GM19397 (cell line): ENCODE measurements around the gene PTPRF.

Experiments
- ATAC-seq: cut with Tn5 transposase; IDR thresholded peaks from one replicate; pipeline ENCODE4 v1.9.1; 2021; ENCODE audit warnings: mild to moderate bottlenecking, moderate library complexity; ENCODE audit not compliant: unreplicated experiment

Gene PTPRF

DNA sequence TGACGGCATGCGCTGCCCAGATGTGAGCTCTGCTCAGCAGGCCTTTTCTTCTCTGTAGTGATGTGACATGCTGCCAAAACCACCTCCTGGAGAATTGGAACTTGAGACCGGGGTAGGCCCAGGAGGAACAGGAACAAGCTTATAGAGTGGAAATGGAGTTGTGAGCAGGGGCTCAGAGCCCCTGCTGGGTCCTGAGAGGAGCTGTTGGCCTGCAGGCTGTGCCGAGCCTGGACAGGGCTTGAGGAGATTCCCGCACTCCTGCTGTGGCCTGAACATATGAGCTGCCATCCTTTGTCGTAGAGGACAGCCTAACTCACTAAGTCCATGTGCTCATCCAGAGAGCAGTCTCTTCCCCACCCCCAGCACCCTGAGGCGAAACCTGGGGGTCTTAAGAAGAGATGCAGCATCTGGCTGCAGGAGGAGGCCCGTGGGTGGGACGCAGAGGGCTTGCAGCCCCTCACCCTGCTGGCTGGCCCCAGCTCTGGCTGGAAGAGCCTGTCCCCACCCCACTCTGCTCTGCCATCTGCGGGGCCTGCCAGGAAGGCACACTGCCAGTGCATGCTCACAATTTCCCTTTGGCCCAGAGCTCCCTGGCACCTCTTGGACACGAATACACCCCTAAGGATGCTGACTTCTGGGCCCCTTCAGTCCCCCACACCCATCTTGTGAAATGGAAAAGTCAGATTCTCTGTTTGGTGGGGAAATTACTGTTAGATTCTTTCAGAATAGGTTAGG, 42.5 kb downstream of the PTPRF start:
- ATAC-seq, result no peak

DNA sequence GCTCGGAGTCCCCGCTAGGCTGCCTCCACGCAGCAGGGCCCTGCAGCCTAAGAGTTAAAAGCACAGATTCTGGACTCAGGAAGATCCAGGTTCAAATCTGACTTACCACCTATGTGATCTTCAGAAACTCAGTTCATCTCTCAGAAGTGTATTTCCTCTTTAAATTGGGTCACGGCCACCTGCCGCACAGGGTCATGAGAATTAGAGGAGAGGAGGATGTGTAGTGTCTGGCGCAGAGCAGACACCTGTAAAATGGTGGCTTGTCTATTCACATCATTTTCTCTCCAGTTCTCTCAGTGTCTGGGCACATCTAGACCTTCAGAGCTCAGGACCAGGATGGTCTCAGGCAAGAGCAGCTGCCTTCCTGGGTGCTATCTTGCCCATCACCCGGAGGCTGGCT, 45.8 kb downstream of the PTPRF start:
- ATAC-seq, result no peak

DNA sequence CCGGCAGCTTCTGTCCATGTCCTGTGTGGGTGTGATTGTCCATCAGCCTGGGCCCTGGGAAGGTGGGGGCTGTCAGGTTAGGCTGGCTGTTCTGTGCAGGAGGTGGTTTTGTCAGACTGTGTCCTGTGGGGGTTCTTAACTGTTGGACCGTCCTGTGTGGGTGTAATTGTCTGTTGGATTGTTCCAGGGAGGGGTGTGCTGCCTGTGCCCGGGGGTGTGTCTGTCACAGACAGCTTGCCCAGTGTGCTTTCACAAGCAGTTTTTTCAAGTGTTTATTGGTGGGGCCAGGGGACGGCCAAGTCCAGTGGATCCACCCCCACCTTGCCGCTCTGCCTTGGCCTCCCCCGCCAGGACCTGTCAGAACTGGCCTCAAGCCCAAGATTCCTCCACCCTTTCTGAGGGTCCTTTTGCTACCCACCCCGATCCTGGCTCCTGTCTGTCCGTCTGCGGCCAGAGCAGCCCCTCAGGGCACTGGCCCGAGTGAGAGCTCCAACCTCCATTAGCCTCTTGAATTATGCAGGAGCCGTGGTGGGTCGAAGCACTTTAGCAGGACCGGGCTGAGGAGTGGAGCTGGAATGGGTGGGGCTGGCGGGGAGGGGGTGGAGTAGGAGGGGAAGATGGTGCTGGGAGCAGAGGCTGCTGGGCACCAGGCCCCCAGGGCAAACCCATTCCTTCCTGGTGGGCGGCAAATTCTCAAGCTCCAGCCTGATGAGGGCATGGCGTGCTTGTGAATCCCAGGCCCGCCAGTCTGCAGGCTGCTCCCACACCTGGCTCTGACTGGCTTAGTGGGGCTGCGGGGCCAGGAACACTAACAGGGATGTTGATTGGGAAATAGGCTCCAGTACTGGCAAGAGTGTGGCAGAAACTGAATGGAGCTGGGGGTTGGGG, 47.2 kb downstream of the PTPRF start:
- no peak for ATAC-seq

- no peak for ATAC-seq
Measured at GRCh38 chr1:43580039-43580438, 49.4 kb downstream of the PTPRF start.

DNA sequence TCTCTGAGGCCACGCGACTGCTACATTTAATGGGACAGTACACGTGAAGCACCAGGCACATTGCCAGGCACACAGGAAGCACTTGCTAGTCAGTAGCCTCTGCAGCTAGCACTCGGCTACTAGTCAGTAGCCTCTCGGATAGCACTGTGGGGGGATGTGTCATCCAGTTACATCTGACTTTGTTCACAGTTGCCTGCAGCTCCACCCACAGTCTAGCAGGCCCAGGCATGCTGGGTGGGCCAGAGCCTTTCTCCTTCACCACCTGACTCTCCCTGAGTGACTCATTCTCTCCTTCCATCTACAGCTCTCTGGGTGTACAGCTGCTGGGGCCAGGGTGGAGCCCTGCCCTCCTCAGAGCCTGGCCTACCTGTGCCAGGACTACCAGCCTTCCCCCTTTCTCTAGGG, 51.5 kb downstream of the PTPRF start:
- ATAC-seq, result no peak

DNA sequence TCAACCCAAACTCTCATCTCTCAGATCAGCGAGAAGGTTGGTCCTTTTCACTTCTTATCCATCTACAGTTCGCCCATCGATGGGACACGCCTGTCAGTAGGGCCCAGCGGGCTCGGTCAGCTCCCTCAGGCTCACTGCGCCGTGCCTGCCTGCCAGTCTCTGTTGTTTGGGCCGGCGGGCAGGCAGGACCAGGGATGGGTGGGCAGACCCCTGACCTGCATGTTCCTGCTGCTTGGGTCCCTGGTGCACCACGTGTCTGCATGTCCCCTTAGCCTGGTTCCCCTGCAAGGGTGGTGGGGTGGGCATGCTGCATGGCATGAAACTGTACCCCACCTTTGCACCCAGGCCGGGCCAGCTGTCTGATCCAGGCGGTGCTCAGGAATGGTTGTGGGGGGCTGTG, 52.4 kb downstream of the PTPRF start:
- no peak for ATAC-seq

GRCh38 chr1:43584204-43584603, 53.5 kb downstream of the PTPRF start:
- no peak for ATAC-seq

DNA sequence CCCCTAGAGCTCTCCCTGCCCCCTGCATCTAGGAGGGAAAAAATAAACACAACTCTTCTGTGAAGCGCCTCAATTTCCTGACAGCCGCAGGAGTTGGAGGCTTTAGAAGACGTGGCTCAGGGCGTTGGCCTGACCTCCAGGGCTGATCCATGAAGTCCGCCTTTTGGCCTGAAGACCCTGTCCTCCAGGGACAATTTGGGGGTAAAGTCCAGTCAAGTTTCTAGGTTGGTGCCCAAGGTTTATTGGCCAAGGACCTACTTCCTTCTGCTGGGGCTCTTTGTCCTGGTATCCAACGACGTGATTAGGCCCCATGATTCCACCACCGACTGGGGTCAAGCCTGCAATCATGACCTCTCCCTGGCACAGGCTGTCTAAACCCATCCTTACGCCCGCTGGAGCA, 54.9 kb downstream of the PTPRF start:
- no peak for ATAC-seq

DNA sequence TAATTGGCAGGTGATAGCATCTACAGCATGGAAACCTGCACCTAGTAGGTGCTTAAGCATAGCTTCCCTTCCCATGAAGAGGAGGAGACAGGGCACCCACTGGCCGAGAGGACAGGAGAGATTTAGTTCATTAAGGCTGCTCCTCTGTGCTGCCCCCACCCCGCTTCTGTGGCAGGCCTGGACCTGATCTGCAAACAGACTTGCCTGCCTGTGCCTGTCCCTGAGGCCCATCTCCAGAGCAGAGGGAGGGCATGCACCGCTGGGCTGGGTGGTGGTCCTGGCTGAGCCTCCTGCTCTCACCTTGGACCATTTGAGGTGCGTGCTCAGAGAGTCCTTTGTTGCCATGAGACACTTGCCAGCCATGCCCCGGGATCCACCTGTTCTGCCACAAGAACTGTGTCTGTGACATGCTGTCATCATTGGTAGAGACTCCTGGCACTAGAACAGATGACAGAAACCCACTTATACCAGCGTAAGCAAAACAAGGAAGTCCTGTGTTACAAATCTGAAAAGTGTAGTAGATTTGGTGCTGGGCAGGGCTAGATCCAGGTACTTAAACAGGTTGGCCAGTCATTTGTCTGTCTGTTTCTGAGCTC, 55.6 kb downstream of the PTPRF start:
- ATAC-seq, result no peak

DNA sequence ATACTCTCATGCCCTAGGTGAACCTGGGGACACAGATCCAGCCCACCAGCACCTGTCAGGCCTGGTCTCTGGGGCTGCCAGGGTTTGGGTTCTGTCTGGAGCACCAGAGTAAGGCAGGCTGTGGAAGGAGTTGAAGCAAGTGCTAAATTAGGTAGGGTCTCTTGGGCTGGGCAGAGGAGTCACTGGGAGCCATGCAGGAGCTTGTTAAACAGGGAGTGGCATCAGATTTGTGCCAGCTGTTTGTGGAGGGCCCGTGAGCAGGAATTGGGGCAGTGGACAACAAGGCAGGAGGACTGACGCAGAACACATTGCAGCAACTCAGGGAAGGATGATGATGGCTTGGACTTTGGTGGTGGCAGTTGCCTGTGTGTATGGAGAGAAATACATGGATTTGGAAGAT, 56.3 kb downstream of the PTPRF start:
- ATAC-seq, result no peak

- no peak for ATAC-seq
Measured at GRCh38 chr1:43587594-43587993, 56.9 kb downstream of the PTPRF start.

- no peak for ATAC-seq
Measured at GRCh38 chr1:43588592-43588991, 57.9 kb downstream of the PTPRF start.

- no peak for ATAC-seq
Measured at GRCh38 chr1:43590388-43590925, 59.8 kb downstream of the PTPRF start.

DNA sequence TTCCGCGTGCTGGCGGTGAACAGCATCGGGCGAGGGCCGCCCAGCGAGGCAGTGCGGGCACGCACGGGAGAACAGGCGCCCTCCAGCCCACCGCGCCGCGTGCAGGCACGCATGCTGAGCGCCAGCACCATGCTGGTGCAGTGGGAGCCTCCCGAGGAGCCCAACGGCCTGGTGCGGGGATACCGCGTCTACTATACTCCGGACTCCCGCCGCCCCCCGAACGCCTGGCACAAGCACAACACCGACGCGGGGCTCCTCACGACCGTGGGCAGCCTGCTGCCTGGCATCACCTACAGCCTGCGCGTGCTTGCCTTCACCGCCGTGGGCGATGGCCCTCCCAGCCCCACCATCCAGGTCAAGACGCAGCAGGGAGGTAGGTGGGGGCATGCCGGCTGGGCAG, 60.5 kb downstream of the PTPRF start:
- no peak for ATAC-seq

DNA sequence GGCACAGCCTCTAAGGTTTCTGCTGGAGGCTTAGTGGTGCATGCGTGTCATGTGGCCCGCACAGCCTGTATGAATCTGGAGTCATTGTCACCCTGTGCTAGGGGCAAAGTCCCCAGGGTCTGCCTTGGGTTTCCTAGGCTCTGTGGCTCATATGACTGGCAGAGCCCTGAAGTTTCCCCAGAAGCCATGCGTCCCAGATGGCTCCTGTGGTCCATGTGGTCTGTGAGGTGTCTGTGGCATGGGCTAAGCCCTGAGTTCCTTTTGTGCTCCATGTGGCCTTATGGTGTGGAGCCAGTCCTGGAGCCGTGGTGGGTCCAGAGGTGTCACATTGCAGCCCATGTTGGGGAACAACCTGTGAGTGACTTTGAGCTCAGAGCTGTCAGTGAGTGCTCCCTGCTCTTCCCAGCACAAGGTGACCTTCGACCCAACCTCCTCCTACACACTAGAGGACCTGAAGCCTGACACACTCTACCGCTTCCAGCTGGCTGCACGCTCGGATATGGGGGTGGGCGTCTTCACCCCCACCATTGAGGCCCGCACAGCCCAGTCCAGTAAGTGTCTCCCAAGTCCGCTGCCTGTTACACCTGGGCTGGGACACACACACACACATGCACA, 61.5 kb downstream of the PTPRF start:
- ATAC-seq, result no peak

- no peak for ATAC-seq
Measured at GRCh38 chr1:43592974-43593683, 62.4 kb downstream of the PTPRF start.

- no peak for ATAC-seq
Measured at GRCh38 chr1:43596579-43596978, 65.9 kb downstream of the PTPRF start.

- no peak for ATAC-seq
Measured at GRCh38 chr1:43597028-43597427, 66.3 kb downstream of the PTPRF start.

GRCh38 chr1:43597721-43598120, 67.0 kb downstream of the PTPRF start:
- ATAC-seq, result no peak

- no peak for ATAC-seq
Measured at GRCh38 chr1:43598622-43599021, 67.9 kb downstream of the PTPRF start.
